Stimulated activated CD8-positive, alpha-beta memory T cell treated with anti-CD3 and anti-CD28 coated beads, Interleukin-4, amount 100 ng/mL, for 48 hours (primary cell): ENCODE results near the gene COPS7A.

ENCODE experiments used
- DNase-seq: peaks from one replicate; pipeline ENCODE4 v3.0.0-alpha.2; 2020

COPS7A gene

DNA sequence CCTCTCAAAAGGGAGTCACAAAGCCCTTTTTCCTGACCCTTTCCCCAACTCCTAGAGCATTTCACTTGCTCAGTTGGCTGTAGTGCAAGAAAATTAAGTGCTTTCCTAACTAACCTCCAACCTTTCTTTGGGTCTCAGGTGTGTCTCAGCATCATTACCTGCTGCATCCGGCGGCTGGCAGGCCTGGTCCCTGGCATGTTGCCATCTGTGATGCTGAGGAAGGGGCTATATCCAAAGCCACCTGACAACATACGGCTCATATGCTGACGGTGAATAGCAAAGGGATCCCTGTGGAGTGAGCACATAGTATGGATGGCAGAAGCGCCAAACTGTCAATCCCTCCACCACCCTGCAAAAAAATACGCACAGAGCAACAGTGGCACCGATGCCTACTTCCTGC lies 27.9 kb downstream of the COPS7A start:
- no peak for DNase-seq

DNA sequence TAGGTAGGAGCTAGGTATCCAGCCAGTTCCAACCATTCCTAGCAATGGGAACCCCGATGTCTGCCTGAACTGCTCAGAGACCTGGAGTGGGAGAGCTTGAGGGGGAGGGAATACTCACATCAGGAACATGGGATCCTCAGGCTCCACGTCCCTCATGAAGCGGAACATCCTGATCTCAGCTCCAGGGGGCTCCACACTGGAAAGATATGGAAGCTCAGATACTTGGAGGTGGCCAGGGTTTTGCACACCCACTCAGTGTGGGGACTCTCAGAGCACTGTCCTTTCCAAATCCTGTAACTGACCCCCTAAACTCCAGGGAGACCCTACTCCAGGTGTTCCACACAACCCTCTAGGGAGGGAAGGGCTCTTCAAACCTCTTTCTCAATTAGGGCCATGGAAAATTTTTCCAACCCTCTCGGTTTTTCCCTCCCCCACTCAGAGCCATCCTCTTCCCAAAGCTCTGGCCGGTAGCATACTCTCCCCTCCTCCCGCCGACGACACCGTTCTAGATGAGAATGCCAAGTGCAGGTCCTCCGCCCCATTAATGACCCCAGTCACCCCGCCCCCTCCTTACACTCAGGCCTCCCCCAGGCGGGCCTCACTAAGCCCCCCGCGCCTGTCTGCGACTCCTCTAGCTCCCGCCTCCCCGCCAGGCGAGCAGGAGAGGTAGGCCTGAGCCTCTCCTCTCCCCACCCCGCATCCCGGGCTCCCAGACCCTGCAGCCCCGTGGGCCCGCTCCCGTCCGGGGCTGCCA lies 28.5 kb downstream of the COPS7A start:
- no peak for DNase-seq

DNA sequence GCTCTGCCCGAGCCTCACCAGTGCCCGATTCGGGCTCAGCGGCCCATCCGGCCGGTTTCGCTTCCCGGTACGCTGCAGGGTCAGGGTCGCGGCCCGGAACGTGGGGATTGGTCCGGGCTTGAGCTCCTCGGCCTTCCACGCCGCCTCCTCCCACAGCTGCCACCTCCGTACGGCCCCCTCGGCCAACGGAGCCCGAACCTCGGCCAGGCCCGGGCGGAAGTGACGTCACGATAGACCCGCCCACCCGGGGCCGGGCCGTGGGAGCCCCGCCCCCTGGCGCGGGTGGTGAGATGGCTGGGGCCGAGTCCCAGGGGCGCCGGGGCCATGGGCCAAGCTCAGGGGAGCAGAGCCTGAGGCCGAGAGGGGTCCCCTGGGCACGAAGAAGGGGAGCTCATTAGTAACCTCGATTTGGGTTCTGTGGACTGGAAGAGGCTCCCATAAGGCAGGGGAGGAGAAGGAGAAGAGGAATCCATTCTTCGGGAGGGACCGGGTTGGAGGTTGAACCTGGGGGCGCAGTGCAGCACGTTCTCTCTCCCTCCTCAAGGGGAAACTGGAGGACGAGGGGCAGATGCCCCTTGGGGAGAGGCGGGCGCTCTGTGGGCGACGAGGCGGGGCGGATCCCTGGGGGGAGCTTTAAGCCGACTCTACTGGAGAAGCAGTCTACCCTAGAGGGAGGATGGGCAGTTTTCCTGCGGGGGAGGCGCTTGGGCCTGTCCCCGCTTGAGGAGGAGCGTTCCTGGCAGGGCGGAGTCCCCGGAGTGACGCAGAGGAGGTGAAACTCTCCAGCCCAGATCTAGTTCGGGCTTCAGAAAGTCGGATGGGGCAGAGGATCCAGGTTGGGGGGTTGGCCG lies 29.3 kb downstream of the COPS7A start, which contains the start of gene MLF2:
TSS of gene MLF2 (minus strand) at position 221 of the 851 bp plus-strand sequence. CDS start 807 bp downstream, outside the sequence.
- DNase-seq = peak; percentile 99

DNA sequence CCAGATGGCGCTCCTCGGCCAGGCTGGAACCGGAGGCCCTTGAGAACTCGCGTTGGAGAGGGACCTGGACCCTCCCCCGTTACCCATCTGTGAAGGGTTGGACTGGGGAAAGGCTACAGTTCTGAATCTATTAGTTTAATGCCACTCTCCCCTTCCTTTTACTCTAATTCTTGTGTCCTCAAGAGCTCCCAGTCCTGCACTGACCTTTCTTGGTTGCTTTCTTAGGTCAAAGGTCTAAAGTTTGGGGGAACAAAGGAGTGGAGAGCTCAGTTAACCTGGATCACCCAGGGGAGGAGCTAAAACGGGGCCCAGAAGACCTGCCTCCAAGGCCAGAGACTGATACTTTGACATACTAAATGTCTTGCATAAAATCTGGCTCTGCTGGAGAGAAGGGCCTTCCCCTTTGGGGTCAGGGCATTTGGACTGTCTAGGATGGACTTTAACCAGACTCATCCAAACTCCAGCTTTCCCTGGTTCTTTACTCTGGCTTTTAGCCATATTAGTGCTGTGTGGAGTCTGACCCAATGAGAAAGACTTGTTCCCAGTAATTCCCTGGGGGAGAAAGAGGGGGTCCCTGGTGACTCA lies 30.0 kb downstream of the COPS7A start:
- no peak for DNase-seq

DNA sequence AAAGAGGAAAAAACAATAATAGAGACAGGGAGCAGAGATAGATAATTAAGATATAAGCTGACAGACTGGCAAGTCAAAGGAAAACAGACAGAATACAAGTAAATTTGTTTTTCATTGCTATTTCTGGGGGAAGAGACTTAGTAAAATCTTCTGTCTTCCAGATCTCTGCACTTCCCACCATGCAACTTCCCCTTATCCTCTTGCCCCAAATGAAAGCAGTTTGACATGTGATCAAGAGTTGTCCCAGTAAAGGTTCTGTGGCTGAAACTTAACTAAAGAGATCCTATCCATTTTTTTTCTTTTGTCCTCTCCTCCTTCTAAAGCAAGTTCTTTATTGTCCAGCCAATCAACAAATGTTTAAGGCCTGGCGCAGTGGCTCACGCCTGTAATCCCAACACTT lies 30.6 kb downstream of the COPS7A start:
- DNase-seq = no peak

DNA sequence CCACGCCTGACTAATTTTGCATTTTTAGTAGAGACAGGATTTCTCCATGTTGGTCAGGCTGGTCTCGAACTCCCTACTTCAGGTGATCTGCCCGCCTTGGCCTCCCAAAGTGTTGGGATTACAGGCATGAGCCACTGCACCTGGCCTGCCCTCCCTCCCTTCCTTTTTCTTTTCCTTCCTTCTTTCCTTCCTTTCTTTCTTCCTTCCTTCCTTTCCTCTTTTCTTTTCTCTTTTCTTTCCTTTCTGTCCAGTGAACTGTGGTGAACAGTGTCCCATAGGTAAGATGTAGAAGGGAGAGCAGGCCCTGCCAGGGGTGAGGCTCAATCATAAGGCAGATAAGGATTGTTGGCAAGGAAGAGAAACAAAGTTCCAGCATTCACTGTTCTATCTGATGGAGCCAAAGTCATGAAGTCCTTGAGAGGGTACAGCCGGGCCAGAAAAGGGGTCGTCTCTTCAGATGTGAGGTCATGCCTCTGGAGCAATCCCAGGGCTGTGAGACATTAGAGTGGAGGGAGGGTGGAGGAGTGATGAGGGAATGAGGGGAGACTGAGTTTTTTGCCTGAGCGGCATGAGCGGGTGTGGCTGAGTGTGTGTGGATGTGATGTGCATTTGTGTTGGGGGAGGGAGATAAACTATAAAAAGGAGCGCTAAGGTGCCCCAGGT lies 33.3 kb downstream of the COPS7A start:
- DNase-seq = no peak

DNA sequence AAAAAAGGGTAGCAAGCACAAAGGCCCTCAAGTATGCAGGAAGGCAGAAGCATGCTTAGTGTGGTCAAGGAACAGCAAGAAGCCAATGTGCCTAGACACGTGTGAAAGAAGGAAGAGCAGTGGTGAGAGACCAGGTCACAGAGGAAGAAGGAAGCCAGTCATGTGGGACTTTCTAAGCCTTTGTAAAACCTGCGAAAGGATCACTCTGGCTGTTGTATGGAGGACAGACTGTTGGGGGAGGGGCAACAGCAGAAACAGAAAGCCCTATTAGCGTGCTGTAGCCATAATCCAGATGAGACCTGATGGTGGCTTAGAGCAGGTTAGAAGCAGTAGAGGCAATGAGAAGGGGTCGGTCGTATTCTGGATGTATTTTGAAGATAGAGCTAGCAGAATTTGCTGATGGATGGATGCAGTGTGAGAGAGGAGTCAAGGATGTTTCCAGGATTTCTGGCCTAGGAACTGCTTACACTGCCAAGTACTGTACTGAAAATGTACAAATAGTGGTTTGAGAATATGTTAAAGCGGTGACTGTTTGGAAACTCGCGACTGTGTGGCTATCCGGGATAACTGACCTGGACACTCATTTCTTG lies 34.8 kb downstream of the COPS7A start:
- no peak for DNase-seq

DNA sequence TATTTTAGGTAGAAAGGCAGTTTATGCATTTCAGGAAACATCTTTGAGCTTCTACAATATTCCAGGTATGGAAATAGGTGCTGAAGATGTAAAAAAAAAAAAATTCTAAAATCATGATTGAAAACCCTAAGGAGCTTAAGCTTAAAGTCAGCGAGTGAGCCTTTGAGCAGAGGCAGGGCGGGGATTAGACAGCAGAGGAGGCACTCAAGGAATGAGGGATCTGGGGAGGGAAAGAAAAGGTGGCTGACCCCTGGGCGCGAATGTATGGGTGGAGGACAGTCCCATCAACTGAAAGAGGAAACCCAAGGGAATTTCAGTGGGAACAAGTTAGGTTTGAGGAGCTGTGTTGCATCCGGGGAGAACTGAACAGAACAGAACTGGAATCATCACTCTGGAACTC lies 35.9 kb downstream of the COPS7A start:
- DNase-seq = no peak

DNA sequence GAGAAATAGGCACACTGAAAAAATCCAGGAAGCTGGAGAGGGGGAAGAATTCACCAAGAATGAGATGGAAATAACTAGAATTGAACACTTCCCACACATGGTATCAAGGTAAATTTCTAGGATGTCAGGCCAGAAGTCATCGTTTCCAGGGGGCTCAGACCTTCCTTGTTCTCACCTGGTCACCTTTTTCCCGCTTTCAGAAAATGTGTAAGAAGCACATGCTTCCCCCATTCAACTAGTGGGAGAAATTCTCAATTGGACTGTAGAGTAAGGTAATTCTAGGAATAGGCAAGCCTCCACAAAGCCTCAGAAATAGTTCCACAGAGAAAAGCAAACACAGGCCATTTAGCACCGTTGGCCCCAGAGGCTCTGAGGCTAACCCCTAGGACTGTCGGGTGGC lies 39.5 kb downstream of the COPS7A start:
- DNase-seq = no peak

DNA sequence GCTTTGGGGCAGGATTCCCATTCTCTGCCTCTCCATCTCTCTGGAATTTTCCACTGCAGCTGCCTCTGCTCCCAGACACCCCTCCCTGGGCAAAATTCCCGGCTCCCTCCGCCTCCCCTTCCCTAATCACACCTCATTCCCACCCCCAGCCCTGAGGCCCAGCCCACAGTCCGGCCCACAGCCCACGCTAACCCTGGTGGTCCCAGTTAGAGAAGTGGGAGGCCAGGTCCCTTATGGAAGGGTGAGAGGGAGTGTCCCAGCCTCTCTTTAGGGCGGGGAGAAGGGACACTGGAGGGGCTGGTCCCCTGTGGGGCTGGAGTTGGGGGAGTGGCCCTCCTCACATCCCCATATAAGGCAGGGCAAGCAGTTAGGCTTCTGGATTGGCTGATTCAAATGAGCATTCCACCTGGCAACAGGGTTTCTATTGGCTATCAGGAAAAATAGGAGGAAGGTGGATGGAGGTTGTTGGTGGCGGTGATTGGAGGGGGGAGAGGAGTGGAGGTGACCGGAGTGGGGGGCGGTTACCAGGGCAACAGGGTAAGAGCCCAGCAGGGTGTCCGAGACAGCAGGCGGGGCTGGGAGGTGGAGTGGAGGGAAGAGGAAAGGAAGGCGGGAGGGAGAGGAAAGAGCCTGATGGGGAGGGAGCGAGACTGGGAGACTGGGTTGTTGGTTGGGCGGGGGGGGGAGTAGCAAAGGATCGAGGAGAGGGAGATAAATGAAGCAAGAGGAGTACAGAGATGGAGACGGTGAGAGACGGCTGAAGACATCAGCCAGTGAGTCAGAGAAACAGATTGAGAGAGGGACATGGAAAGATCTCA lies 40.4 kb downstream of the COPS7A start:
- peak; percentile 69 for DNase-seq

DNA sequence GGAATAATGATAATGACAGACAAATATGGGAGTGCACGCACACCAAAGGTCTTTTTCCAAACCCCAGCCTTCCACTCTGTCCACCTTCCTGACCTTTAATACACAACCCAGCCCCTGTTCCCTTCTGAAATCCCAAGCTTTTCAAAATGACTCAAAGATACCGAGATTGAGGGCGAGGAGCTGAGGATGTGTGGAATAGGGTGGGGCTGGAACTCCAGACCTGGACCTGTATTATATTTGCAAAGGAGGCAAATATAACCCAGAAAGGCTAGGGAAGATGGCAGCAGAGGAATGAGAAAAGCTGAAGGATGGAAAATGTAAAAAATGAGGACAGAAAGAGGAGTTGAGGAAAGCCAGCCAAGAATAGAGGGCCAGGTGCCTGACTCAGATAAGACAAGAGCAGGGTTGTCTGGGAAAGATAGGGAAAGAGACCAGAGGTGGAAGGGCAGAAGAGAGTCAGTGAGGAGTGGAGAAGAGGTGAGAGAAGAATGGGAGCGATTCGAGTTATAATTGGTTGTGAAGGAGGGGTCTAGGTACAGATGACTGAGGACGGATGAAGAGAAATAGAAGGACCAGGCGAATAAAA lies 41.3 kb downstream of the COPS7A start:
- DNase-seq = no peak

DNA sequence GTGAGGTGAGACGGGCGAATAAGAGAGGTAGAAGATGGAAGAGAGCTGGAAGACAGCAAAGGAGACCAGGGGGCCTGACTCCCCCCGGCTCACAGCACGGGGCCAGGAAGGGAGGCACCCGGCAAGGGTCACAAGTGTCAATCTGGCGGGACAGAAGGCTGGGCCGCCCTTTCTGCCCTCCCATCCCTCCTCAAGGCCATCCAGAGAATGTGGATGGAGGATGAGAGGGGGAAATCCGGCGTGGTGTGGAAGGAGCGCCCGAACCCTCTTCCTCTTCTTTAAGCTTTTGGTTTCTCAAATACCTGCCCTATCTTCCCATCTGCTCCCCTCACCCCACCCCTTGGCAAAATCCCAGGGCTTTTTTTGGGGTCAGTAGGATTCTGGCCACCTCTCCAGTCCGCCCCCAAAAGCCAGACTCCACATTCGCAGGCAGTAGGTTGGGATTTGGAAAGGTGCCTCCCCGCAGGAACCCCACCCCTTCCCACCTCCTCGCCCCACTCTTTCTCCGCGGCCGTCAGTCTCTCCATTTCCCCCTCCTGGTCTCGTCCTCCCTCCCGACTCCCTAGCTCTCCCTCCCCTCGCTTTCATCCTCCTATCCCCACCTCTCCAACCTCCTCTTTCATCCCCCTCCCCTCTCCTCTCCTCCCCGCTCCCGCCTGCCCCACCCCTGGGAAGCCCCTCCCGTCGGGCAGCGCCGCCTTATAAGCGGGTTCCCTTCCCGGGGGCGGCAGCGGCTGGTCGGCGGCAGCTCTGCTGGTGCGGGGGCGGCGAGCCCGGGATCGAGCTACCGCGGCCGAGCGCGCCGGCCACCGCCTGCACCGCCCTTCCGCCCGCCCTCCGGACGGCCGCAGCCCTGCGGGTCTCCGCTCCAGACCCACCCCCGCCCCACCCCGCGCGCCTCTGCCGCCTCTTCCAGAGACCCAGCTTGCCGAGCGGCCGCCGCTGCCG lies 42.1 kb downstream of the COPS7A start, which contains the start of gene PTMS:
TSS of gene PTMS (plus strand) at position 730 of the 948 bp plus-strand sequence. CDS start 343 bp downstream, outside the sequence.
- DNase-seq = peak; percentile 72

DNA sequence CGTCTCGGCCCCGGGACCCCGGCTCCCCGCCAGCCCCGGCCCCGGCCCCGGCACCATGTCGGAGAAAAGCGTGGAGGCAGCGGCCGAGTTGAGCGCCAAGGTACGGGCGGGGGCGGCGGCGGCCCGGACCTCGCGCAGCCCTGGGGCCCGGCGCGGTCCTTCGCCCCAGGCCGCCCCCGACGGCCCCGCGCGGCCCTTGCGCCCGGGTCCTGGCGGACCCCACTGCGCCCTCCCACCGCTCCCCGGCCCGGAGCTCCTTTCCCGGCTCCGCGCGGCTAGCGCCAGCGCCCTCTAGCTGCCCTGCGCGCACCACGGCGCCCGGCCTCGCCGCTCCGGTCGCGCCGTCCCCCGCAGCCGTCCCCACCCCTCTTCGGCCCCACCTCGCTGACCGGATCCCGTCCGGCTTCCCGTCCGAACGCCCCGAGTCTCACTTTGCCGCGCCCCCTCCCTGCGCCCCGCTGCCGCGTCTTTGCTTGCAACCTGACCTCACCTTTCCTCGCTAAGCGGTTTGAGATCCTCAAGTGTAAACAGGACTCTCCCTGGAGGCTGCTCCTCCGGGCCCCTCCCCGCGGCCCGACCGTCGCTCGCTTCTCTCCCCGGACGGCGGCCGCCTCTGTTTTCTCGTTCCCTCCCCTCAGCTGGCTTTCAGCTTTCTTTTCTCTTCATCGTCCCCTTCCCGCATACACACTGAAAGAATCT lies 43.0 kb downstream of the COPS7A start:
- DNase-seq = peak; percentile 75

DNA sequence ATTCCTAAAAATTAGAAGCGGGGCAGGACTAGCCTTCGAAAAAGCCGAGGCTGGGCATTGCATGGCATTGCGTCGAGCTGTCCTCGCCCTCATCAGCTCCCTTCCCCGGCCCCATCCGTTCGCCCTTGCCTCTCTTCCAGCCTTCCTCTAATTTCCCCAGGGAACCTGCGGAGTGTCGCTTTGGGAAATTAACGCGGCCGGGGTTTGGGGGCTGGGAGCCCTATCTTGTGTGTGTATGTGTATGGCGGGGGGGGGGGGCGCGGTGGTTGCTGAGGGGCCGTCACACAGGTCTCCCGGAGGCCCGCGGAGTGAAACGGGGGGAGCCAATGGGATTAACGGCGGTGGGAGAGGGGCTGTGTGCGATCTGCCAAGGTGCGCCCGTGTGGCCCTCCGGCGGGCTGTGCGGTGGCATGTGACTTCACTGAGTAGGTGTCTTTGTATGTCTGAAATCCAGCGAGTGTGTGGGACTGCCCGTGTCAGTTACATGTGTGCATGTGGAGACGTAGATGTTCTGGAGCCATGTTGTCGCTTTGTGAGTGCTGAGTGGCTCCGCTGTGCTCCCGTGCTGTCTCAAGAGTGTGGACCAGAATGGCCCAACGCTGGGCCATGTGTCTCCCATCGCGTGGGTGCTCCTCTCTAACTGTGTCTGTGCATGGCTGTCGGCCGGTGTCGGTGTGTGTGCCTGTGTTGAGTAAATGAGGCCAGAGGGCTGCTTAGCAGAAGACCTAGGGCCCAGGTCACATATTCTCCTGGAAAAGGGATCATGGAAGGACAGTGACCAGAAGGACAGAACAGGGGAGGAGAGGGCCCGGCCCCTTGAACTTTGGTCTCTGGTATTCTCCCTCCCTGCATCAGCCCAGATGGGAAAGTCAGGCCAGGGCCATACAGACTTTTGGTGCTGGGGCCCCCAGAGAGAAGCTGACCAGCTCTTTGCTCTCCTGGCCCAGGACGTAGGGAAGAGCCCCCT lies 43.8 kb downstream of the COPS7A start:
- no peak for DNase-seq

DNA sequence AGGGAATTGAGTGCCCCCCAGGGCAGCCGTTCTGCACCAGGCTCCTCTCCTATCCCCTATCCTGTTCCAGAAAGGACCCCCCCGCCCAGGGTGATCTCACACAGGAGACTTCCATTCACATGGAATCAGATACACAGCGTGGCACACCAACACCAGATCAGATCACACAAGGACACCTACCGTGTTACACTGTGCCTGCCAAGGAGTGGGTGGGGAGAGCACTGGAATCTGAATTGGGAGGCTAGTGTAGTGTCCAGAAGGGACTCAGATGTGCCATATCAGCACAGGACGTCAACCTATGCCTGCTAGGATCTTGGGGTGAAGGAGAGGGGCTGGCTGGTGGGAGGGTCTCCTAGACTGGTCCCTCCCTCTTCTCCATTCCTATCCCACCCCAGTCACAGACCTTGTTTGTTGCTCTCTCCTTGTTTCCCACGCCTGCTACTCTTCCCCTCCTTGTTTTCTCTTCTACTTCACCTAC lies 44.6 kb downstream of the COPS7A start:
- DNase-seq = no peak

DNA sequence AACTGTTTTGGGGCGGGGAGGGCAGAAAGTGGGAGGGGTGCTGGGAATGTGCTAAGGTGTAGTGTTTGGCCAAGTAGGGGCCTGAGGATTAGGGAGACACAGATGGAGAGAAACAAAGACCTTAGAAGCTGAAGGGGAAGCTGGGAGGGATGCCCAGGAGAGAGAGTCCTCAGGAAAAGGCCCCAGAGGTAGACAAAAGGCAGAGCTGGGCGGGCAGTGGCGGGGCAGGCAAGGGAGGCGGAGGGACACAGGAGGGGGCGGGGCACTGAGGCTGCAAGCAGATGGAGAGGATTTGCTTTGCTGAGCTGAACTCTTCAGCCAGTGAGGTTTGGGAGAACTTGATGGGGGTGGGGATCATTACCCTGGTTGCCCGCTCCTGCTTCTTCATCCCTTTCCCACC lies 45.1 kb downstream of the COPS7A start:
- no peak for DNase-seq

DNA sequence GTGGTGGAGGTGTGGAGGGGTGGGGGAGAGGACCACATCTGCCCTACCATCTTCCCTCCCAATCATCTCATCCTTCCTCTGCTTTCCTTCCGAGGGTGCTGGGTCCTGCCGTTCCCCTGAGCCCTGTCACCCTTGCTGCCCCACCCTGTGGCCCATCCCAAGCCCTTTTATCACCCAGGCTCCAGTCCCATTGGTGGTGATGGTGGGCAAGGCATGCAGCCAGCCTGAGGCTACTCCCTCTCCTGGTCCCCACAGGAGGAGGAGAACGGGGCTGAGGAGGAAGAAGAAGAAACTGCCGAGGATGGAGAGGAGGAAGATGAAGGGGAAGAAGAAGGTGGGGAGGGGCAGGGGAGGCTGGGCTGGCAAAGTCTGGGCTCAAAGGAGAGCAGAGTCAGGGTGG lies 45.8 kb downstream of the COPS7A start:
- DNase-seq = no peak

DNA sequence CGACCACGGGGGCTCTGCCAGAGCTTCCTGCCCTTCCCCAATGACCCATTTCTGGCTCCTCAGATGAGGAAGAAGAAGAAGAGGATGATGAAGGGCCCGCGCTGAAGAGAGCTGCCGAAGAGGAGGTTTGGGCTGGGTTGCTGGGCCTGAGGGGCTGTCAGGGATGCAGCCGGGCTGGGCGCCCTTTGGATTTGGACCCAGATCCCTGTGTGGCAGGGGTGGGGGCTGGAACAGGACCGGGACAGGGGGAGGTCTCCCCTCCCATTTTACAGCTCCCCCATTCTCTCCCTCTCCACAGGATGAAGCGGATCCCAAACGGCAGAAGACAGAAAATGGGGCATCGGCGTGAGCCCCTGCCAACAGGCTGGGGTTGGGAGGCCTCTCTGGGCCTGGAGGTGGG lies 46.2 kb downstream of the COPS7A start:
- no peak for DNase-seq
